ENCODE data around the gene WHRN. TPM values are rescaled to one million over a fixed set of nuclear protein-coding genes. Genes with fewer than 3 reads are reported as not detected.

Gene WHRN
- total and polyA plus RNA-seq, 9 of the 15 experiments (the other 6 are each of a cell fraction or from before 2014, with no cell fraction given): 0.31 to 14.1 (median 3.0) TPM

DNA sequence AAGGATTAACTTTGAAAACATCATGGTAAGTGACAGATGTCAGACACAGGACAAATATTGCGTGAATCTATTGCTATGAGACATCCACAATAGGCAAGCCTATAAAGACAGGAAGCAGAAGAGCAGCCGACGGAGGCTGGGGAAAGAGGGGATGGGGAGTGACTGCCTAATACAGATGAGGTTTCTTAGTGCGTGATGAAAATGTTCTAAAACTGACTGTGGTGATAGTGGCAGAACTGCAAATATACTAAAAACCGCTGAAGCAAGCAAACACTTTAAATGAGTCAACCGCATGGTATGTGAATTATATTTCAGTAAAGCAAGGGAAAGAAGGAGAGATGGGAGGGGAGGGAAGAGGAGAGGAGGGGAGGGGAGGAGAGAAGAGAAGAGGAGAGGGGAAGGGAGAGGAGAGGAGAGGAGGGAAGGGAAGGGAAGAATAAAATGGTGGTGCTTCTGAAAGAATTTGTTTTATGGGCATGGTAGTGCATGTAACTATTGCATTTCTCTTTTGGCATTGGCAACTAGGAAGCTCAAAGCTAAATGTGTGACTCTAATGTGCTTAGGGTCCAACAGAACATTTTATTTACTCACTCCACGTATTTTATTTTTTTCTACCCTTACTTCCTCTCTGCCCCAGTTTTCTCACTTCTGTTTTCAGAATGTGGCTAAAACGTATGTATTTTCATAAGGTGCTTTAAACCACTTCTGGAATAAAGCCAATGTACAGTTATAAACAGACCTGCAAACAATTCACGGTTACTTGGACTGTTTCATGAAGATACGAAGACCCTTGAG lies 138.7 kb downstream of the WHRN start:
- H3K27ac ChIP-seq (ENCODE audit: extremely low read depth, low read depth, low read length): no peak overlapping the region
- H3K9me1 ChIP-seq (ENCODE audit: control insufficient read depth, insufficient read depth, low read length): no peaks in the 10 kb centered on the region
- intact Hi-C loops (cut with micrococcal nuclease) (no loop called here), in situ Hi-C loops (cut with MboI) (no loop called here)
- DNase-seq (ENCODE audit: extremely low read depth in 1 of 4, low spot score in 3 of 4) (no peak), FAIRE-seq (no peak), ATAC-seq (no peak)
- WGBS (ENCODE audit: insufficient coverage, low coverage, missing lambda C conversion rate): 57% methylated on average over 10 of the region's 10 CpGs
- H3K4me2 ChIP-seq (ENCODE audit: insufficient read depth, low read length): no peak overlapping the region
- no peak overlapping the region for H2AFZ ChIP-seq (ENCODE audit: low read depth, low read length)
- H3K27me3 ChIP-seq (ENCODE audit: control insufficient read depth in 2 of 2, insufficient read depth in 2 of 2, low read length in 2 of 2): no peaks in the 10 kb centered on the region
- no peak overlapping the region for H3K4me3 ChIP-seq
- H3K4me1 ChIP-seq (replicated peaks in 1 of 2; ENCODE audit: control insufficient read depth in 2 of 2, insufficient read depth in 2 of 2, low read length in 2 of 2): peaks cover 0 to 4% of the 10 kb centered on the region in 2 experiments; a peak in 1 of 5 replicates
- H3K79me2 ChIP-seq (ENCODE audit: control insufficient read depth, insufficient read depth, low read length): no peaks in the 10 kb centered on the region
- POLR2A ChIA-PET: interaction anchor here (1.7 kb wide), 1 partner anchor 8 kb away, joined by 6 read pairs; no protein-coding TSS in a partner anchor
- CTCF ChIA-PET (ENCODE audit: low intra/inter-chr PET ratio): no interaction called here
- TF ChIP-seq TRIM24 (IDR thresholded peaks at IDR 0.05) (no peak), ZKSCAN3 (CRISPR knock-in tag; IDR thresholded peaks at IDR 0.05) (no peak), FOXK2 (conservative IDR thresholded peaks at IDR 0.05 in 1 of 2, IDR thresholded peaks at IDR 0.05 in 1 of 2; ENCODE audit: low read depth in 2 of 2) (no peak)
- TF ChIP-seq, protein P1, sequence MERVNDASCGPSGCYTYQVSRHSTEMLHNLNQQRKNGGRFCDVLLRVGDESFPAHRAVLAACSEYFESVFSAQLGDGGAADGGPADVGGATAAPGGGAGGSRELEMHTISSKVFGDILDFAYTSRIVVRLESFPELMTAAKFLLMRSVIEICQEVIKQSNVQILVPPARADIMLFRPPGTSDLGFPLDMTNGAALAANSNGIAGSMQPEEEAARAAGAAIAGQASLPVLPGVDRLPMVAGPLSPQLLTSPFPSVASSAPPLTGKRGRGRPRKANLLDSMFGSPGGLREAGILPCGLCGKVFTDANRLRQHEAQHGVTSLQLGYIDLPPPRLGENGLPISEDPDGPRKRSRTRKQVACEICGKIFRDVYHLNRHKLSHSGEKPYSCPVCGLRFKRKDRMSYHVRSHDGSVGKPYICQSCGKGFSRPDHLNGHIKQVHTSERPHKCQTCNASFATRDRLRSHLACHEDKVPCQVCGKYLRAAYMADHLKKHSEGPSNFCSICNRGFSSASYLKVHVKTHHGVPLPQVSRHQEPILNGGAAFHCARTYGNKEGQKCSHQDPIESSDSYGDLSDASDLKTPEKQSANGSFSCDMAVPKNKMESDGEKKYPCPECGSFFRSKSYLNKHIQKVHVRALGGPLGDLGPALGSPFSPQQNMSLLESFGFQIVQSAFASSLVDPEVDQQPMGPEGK (CRISPR knock-in tag; IDR thresholded peaks at IDR 0.05; ENCODE audit: borderline replicate concordance): no peak
- H3K9me3 ChIP-seq (replicated peaks; ENCODE audit: control insufficient read depth, insufficient read depth, low read depth, low read length): no peaks in the 10 kb centered on the region
- peaks cover 2% of the 10 kb centered on the region; the same call in 1 of the 3 replicates for H3K36me3 ChIP-seq (ENCODE audit: control insufficient read depth, insufficient read depth, low read length)
- BruUV-seq (replicated peaks): no TSS peak
- H3K9ac ChIP-seq (ENCODE audit: insufficient read depth in 1 of 2, low read depth in 2 of 2, low read length in 2 of 2): no peak overlapping the region
- H4K20me1 ChIP-seq (replicated peaks; ENCODE audit: control insufficient read depth, insufficient read depth, low read length): no peaks in the 10 kb centered on the region

Data from K562 (cell line).